Tibial nerve (tissue), 3 donors: ENCODE measurements around the gene CTNND1.

ENCODE experiments used
- EP300 ChIP-seq, 2 donors: sonication (generic); formaldehyde crosslinking; IDR thresholded peaks; one replicate each; pipeline ENCODE4 v1.6.1; 2017; ENCODE audit warnings: antibody characterized with exemption in 2 of 2, mild to moderate bottlenecking in 1 of 2
- POLR2A ChIP-seq, 2 donors: fragments of 450-650 bp; IDR thresholded peaks; one replicate each; pipeline ENCODE4 v1.6.1; 2017; ENCODE audit warnings: antibody characterized with exemption in 2 of 2, mild to moderate bottlenecking in 2 of 2, moderate library complexity in 2 of 2

DNA sequence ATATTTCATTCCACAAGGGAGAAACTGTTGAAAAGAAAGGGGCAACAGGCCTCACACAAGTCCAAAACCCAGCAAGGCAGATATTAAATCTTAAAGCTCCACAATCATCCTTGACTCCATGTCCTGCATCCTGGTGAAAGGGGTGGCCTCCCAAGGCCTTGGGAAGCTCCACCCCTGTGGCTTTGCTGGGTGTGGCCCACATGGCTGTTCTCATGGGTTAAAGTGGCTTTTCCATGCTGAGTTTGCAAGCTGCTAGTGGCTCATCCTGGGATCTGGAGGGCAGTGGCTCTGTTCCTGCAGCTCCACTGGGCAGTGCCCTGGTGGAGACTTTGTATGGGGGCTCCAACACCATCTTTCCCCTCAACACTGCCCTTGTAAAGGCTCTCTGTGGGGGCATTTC is 106.4 kb downstream of the CTNND1 start:
- TF ChIP-seq EP300 (IDR thresholded peaks at IDR 0.05) (no peak), POLR2A (IDR thresholded peaks at IDR 0.05) (no peak)
